NB4 (cell line): ENCODE measurements around the gene HTR6.
A peak's percentile ranks its signal among the peaks of the same experiment; 100 is the strongest.

Source experiments
- DNase-seq: peaks from one replicate; pipeline ENCODE4 v3.0.0; 2010; ENCODE audit warnings: low read depth
- H3K4me3 ChIP-seq: one replicate; pipeline ENCODE4 v1.5.1; 2011; ENCODE audit warnings: mild to moderate bottlenecking, low read depth, low read length, moderate library complexity
- MAX ChIP-seq: IDR thresholded peaks from 2 replicates; pipeline ENCODE4 v1.6.1; 2011; ENCODE audit warnings: low read depth, low read length
- MYC ChIP-seq: IDR thresholded peaks from 2 replicates; pipeline ENCODE4 v1.6.1; 2011; ENCODE audit warnings: low read depth, low read length
- POLR2A ChIP-seq: IDR thresholded peaks from 2 replicates; pipeline ENCODE4 v1.6.1; 2011; ENCODE audit warnings: mild to moderate bottlenecking; ENCODE audit not compliant: insufficient read length; ENCODE audit errors: extremely low read depth
- TF ChIP-seq, protein P1 (sequence below): IDR thresholded peaks from one replicate; pipeline ENCODE4 v1.5.1; 2012; ENCODE audit warnings: low read depth, low read length

The HTR6 gene

GRCh38 chr1:19643602-19644394 lies 20.9 kb upstream of the HTR6 start, which contains the start of gene NBL1:
TSS of gene NBL1 (plus strand) at chr1:19644311. CDS start at chr1:19655031, 10,720 bp downstream.
- peak within 1 kb of the TSS; percentile 25 for H3K4me3 ChIP-seq
- DNase-seq = peak; percentile 72
- TF ChIP-seq MYC = no peak
- TF ChIP-seq MAX = no peak

- no peak for TF ChIP-seq POLR2A
- TF ChIP-seq MYC = no peak
- TF ChIP-seq, protein P1, sequence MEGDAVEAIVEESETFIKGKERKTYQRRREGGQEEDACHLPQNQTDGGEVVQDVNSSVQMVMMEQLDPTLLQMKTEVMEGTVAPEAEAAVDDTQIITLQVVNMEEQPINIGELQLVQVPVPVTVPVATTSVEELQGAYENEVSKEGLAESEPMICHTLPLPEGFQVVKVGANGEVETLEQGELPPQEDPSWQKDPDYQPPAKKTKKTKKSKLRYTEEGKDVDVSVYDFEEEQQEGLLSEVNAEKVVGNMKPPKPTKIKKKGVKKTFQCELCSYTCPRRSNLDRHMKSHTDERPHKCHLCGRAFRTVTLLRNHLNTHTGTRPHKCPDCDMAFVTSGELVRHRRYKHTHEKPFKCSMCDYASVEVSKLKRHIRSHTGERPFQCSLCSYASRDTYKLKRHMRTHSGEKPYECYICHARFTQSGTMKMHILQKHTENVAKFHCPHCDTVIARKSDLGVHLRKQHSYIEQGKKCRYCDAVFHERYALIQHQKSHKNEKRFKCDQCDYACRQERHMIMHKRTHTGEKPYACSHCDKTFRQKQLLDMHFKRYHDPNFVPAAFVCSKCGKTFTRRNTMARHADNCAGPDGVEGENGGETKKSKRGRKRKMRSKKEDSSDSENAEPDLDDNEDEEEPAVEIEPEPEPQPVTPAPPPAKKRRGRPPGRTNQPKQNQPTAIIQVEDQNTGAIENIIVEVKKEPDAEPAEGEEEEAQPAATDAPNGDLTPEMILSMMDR = no peak
- no peak for TF ChIP-seq MAX
- H3K4me3 ChIP-seq = no peak overlapping the region
- DNase-seq = no peak
These were observed 20.3 kb upstream of the HTR6 start for GRCh38 chr1:19644395-19644680.

DNA sequence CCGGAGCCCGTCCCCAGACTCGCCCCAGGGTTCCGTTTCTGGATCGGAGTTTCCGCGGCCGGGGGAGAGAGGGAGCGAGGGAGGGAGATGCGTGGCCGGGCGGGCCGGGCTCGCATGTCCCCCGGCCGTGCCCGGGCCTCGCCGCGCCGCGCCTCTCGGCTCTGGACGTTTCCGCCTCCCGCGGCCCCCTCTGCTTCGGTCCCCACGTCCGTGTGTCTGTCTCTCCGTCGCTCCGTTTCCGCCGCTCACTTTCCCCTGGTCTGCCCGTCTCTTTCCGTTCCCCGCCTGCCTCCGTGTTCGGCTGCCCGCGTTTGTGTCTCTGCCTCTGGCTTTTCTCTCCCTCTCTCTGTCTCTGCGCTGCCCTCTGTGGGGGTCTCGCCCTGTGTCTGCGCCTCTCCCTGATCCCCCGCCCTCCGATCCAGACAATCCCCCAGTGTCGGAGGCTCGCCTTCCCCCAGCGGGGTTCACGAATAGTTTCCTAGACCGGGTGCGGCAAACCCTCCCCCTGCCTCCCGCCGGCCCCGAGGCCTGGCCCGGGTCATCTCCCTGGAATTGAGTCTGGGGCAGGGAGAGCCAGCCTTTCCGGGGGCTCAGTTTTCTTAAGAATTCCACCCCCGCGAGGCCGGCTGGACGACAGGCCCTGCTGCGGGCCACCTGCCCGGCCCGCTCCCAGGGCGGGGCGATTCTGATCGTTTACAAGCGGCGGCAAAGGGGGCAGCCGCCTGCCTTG lies 19.8 kb upstream of the HTR6 start:
- peak; percentile 57 for DNase-seq
- peak overlapping the region; percentile 25 for H3K4me3 ChIP-seq
- TF ChIP-seq POLR2A = no peak
- no peak for TF ChIP-seq MYC
- TF ChIP-seq MAX = no peak

DNA sequence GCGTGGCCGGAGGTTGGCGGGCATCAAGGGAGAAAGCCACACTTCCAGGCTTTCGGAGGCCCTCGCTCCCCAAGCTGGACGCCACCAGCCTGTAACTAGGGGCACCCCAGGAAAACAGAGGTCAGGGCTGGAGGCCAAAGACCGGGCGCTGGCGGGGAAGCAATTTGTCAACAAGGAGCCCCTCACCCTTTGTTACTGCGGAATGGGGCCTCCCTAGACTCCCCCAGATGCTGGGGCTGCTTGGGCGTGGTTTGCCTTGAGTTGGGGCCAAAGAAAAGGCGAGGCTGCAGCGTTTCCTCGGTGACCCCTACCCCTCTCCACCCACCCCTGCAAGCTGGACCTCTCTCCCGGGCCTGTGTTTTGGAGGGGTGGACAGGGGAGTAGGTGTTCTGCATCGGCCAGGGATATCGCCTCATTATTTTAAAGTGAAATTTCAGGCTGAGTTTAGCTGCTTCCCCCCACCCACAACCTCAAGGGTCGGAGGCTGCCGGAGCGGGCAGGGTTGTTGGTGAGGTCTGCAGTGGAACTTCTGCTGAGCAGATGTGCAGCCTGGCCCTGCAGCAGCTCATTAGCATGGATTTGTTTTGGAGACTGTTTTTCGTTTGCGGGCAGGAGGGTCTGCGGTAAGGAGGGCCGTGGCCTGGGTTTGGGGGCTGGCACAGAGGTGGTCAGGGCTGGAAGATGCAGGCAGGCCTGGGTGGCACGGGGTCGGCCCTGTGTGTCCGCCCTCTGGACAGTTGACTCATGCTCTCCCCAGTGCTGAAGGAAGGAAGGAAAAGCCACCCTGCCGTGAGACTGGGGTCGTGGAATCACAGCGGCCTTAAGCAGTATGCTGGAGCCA lies 19.0 kb upstream of the HTR6 start:
- H3K4me3 ChIP-seq = no peak overlapping the region
- TF ChIP-seq MYC = no peak
- TF ChIP-seq, protein P1 = no peak
- no peak for TF ChIP-seq POLR2A
- no peak for TF ChIP-seq MAX
- DNase-seq = no peak

DNA sequence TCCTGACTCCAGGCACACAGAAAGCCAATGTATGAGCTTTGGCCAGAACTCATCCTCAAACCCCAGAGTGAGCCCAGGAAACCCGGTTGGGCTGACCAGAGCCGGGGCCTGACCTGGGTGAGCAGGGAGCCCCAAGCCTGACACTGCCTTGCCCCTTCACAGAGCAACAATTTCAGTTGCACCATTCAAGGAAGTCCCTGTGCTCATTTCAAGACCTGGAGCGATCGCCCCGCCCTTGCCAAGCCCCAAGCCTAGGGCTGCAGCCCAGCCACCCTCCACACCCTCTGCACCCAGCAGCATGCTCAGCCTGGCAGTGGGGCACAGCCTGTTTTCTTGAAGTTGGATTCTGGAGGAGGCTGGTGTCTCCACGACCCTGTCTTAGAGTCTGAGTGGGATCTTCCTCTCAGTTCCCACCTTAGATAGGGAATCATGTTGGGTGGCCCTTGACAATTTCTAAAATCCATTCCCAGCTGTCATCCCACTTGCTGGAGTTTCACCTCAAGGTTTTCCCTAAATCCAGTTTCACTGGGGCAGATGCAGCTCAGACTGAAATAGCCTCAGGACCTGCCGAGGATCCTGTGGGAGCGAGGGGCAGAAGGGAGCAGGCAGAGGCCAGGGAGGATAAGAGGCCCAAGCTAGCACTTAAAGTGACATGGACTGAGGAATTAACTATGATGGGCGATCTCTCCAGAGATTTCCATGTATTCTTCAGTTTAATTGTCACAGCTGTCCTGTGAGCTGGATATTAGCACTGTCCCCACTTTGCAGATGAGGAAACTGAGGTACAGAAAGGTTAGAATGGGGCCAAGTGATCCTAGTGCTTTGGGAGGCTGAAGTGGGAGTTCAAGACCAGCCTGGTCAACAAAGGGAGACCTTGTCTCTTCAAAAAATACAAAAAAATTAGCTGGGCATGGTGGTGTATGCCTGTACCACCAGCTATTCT lies 18.0 kb upstream of the HTR6 start:
- TF ChIP-seq POLR2A (no peak), MYC (no peak), MAX (no peak)
- TF ChIP-seq, protein P1 = no peak
- H3K4me3 ChIP-seq = no peak overlapping the region
- no peak for DNase-seq

DNA sequence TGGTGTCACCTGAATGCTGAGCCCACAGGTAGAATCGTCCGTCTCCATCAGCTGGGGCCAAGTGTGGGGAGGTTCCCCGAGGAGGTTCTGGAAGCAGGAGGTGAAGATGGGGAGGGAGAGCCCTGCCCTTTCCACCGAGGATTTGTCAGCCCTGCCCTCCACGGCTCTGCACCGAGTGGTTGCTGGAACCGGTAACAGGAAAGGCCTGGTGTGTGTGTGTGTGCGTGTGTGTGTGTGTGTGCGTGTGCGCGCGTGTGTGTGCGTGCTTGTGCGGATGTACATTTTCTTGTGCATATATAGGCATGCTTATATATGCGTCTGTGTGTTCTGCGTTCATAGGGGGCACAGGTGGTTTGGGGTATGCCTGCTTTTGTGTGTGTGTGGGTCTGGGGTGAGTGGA lies 17.0 kb upstream of the HTR6 start:
- H3K4me3 ChIP-seq = no peak overlapping the region

More for the DNA sequence above, 17.0 kb upstream of the HTR6 start:
- TF ChIP-seq MYC = no peak
- DNase-seq = no peak
